Small intestine (tissue), 7 donors: ENCODE data around the gene LAT. TPM values are rescaled to one million over a fixed set of nuclear protein-coding genes. Genes with fewer than 3 reads are reported as not detected.

Source experiments
- DNase-seq, 2 donors: peaks; one replicate each; pipeline versions ENCODE4 v3.0.0 to v3.0.0-alpha.2; 2013
- FAIRE-seq: peaks from 2 replicates; lab custom pipeline; 2012; peaks lifted over from hg19 to GRCh38; lab: Jason Lieb, UNC
- H3K27ac ChIP-seq, 3 donors: one replicate each; pipeline ENCODE4 v1.5.1; 2013; ENCODE audit warnings: low read length in 2 of 3, mild to moderate bottlenecking in 2 of 3, control low read depth in 1 of 3, inconsistent platforms in 1 of 3, low read depth in 1 of 3, moderate library complexity in 1 of 3
- H3K27me3 ChIP-seq, 3 donors: one replicate each; pipeline ENCODE4 v1.6.1; 2013; ENCODE audit warnings: low read length in 3 of 3, inconsistent platforms in 1 of 3; ENCODE audit not compliant: control insufficient read depth in 3 of 3, insufficient read depth in 3 of 3
- H3K36me3 ChIP-seq, 3 donors: one replicate each; pipeline ENCODE4 v1.6.1; 2013; ENCODE audit warnings: low read length in 3 of 3, inconsistent platforms in 1 of 3, low read depth in 1 of 3, mild to moderate bottlenecking in 1 of 3, moderate library complexity in 1 of 3; ENCODE audit not compliant: control insufficient read depth in 3 of 3, insufficient read depth in 2 of 3
- H3K4me1 ChIP-seq, 3 donors: one replicate each; pipeline ENCODE4 v1.6.1; 2013; ENCODE audit warnings: low read length in 2 of 3, inconsistent platforms in 1 of 3, low read depth in 1 of 3, mild to moderate bottlenecking in 1 of 3, moderate library complexity in 1 of 3; ENCODE audit not compliant: control insufficient read depth in 3 of 3, insufficient read depth in 2 of 3
- H3K4me3 ChIP-seq, 3 donors: one replicate each; pipeline ENCODE4 v1.5.1; 2013; ENCODE audit warnings: low read length in 3 of 3, control low read depth in 1 of 3, inconsistent platforms in 1 of 3, low read depth in 1 of 3, mild to moderate bottlenecking in 1 of 3, moderate library complexity in 1 of 3
- H3K9me3 ChIP-seq, 2 donors: one replicate each; pipeline ENCODE4 v1.6.1; 2013; ENCODE audit warnings: low read depth in 1 of 2, low read length in 1 of 2; ENCODE audit not compliant: control insufficient read depth in 2 of 2, insufficient read depth in 1 of 2
- WGBS, 3 donors: extraction: QIAGEN DNeasy Blood & Tissue Kit; methylation state at CpG; one replicate each; pipeline ENCODE4 v1.1.7; 2013; 5-methylcytosine and 5-hydroxymethylcytosine counted together
- polyA plus RNA-seq, 4 donors: library from polyadenylated mRNA; stranded (reverse) in 3 of 4; unstranded in 1 of 4; fragments of 200-250 nt in 3 of 4; fragments of 120-200 nt in 1 of 4; gene quantifications; one replicate each; pipeline versions ENCODE4 v1.2.1 to v1.2.3, GENCODE V29; 2013
- donor health status: healthy with polysubstance abuse.
- donor health status: control.
- donor health status: control.
- donor health status: Bipolar disorder and iron deficiency.
- donor health status: healthy.

Gene LAT
- polyA plus RNA-seq, 4 donors: 7.5 to 19.2 (median 12.1) TPM

GRCh38 chr16:28981517-28981916 lies 3.3 kb upstream of the LAT start:
- H3K36me3 ChIP-seq: peaks cover 2 to 82% (median 5%) of the 10 kb centered on the region in 3 donors
- no peak overlapping the region for H3K27ac ChIP-seq
- FAIRE-seq: no peak
- H3K4me3 ChIP-seq: no peak overlapping the region
- 84 to 86% (median 84%) methylated on average over 12 of the region's 12 CpGs for WGBS, 3 donors
- H3K4me1 ChIP-seq: no peaks in the 10 kb centered on the region
- DNase-seq: peak in 1 of 2 donors; percentile 35
- no peaks in the 10 kb centered on the region for H3K27me3 ChIP-seq
- peaks cover 0 to 8% of the 10 kb centered on the region in 2 donors for H3K9me3 ChIP-seq

- Histone ChIP-seq H3K27ac (no peak overlapping the region), H3K36me3 (peaks cover 2 to 87% (median 8%) of the 10 kb centered on the region in 3 donors), H3K4me3 (no peak overlapping the region), H3K4me1 (no peaks in the 10 kb centered on the region), H3K9me3 (peaks cover 0 to 17% of the 10 kb centered on the region in 2 donors), H3K27me3 (no peaks in the 10 kb centered on the region)
- WGBS, 3 donors: 94% methylated on average over 10 of the region's 10 CpGs
- DNase-seq: no peak
- FAIRE-seq: no peak
Observed at GRCh38 chr16:28982418-28982817, 2.4 kb upstream of the LAT start.

GRCh38 chr16:28982949-28983348 lies 1.9 kb upstream of the LAT start:
- Histone ChIP-seq H3K27ac (no peak overlapping the region), H3K9me3 (peaks cover 0 to 18% of the 10 kb centered on the region in 2 donors), H3K27me3 (no peaks in the 10 kb centered on the region), H3K4me1 (no peaks in the 10 kb centered on the region), H3K4me3 (no peak overlapping the region), H3K36me3 (peaks cover 2 to 86% (median 8%) of the 10 kb centered on the region in 3 donors)
- 93 to 94% (median 93%) methylated on average over 11 of the region's 11 CpGs for WGBS, 3 donors
- DNase-seq (no peak), FAIRE-seq (no peak)

- WGBS, 3 donors: 92 to 98% (median 97%) methylated on average over 18 of the region's 18 CpGs
- peaks cover 0 to 18% of the 10 kb centered on the region in 2 donors for H3K9me3 ChIP-seq
- no peak for DNase-seq
- H3K27me3 ChIP-seq: no peaks in the 10 kb centered on the region
- H3K4me1 ChIP-seq: no peaks in the 10 kb centered on the region
- peaks cover 2 to 83% (median 8%) of the 10 kb centered on the region in 3 donors for H3K36me3 ChIP-seq
- FAIRE-seq: no peak
- H3K4me3 ChIP-seq: no peak overlapping the region
- H3K27ac ChIP-seq: no peak overlapping the region
Observed at GRCh38 chr16:28983644-28984043, 1.2 kb upstream of the LAT start.

GRCh38 chr16:28984091-28984490 lies 761 bp upstream of the LAT start:
- 76 to 85% (median 76%) methylated on average over 12 of the region's 12 CpGs for WGBS, 3 donors
- Histone ChIP-seq H3K9me3 (peaks cover 0 to 18% of the 10 kb centered on the region in 2 donors), H3K4me1 (no peaks in the 10 kb centered on the region), H3K36me3 (peaks cover 2 to 81% (median 8%) of the 10 kb centered on the region in 3 donors), H3K4me3 (no peak overlapping the region), H3K27ac (peak overlapping the region in 2 of 3 donors; percentile 63 to 84), H3K27me3 (no peaks in the 10 kb centered on the region)
- FAIRE-seq (no peak), DNase-seq (no peak)

GRCh38 chr16:28985211-28986041 lies 574 bp downstream of the LAT start:
- WGBS, 3 donors: 74 to 82% (median 75%) methylated on average over 16 to 19 of the region's 19 CpGs
- Histone ChIP-seq H3K4me3 (peak overlapping the region in 2 of 3 donors; percentile 3 to 48), H3K4me1 (no peaks in the 10 kb centered on the region), H3K27me3 (no peaks in the 10 kb centered on the region), H3K36me3 (peaks cover 4 to 85% (median 8%) of the 10 kb centered on the region in 3 donors), H3K9me3 (peaks cover 0 to 18% of the 10 kb centered on the region in 2 donors), H3K27ac (peak overlapping the region in 2 of 3 donors; percentile 45 to 61)
- FAIRE-seq (no peak), DNase-seq (no peak)

GRCh38 chr16:28986046-28986445 lies 1.2 kb downstream of the LAT start:
- DNase-seq: no peak
- Histone ChIP-seq H3K4me3 (peak overlapping the region in 2 of 3 donors; percentile 3 to 48), H3K27ac (peak overlapping the region in 2 of 3 donors; percentile 32 to 39)

GRCh38 chr16:28986492-28986891 lies 1.6 kb downstream of the LAT start:
- 80 to 86% (median 84%) methylated on average over 8 to 13 of the region's 13 CpGs for WGBS, 3 donors
- H3K4me1 ChIP-seq: no peaks in the 10 kb centered on the region
- peaks cover 0 to 16% of the 10 kb centered on the region in 2 donors for H3K9me3 ChIP-seq
- peak overlapping the region in 2 of 3 donors; percentile 32 to 33 for H3K27ac ChIP-seq
- H3K36me3 ChIP-seq: peaks cover 4 to 78% (median 8%) of the 10 kb centered on the region in 3 donors
- H3K4me3 ChIP-seq: peak overlapping the region in 1 of 3 donors; percentile 48
- DNase-seq (no peak), FAIRE-seq (no peak)
- no peaks in the 10 kb centered on the region for H3K27me3 ChIP-seq

More at GRCh38 chr16:28986046-28986445, 1.2 kb downstream of the LAT start:
- peaks cover 0 to 18% of the 10 kb centered on the region in 2 donors for H3K9me3 ChIP-seq
- no peak for FAIRE-seq
- H3K36me3 ChIP-seq: peaks cover 4 to 82% (median 8%) of the 10 kb centered on the region in 3 donors
- H3K4me1 ChIP-seq: no peaks in the 10 kb centered on the region
- H3K27me3 ChIP-seq: no peaks in the 10 kb centered on the region
- WGBS, 3 donors: 84 to 93% (median 88%) methylated on average over 7 to 9 of the region's 9 CpGs
